ENCODE data around the gene NME3. TPM values are rescaled to one million over a fixed set of nuclear protein-coding genes. Genes with fewer than 3 reads are reported as not detected.

NME3 gene
- polyA plus RNA-seq, 1 experiment: 15.6 TPM

DNA sequence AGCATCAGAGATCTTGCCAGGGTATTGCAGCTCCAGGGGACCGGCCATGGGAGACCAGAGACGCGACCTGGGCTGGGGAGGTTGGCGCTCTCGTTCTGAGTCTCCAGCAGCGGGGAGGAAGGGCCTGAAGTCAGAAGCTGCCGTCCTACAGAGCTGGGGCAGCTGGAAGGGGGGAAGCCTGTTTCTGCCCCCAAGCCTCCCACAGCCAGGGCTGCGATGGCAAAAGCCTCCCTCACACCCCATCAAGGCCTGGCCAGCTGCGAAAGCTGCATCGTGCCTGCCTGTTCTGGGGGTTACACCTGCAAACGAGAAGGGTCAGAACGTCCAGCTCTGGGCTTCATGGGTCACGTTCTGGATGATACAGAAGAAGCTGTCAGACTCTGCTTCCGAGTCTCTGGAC, 39.3 kb downstream of the NME3 start:
- no peak overlapping the region for H3K27ac ChIP-seq (ENCODE audit: low read depth, low read length)
- CTCF ChIA-PET: no interaction called here
- no peak for DNase-seq (ENCODE audit: low read depth, low spot score)
- no peaks in the 10 kb centered on the region for H3K27me3 ChIP-seq (ENCODE audit: control insufficient read depth, insufficient read depth, low read length)
- H3K4me3 ChIP-seq (ENCODE audit: low read depth, low read length): no peak overlapping the region
- TF ChIP-seq, protein P1, sequence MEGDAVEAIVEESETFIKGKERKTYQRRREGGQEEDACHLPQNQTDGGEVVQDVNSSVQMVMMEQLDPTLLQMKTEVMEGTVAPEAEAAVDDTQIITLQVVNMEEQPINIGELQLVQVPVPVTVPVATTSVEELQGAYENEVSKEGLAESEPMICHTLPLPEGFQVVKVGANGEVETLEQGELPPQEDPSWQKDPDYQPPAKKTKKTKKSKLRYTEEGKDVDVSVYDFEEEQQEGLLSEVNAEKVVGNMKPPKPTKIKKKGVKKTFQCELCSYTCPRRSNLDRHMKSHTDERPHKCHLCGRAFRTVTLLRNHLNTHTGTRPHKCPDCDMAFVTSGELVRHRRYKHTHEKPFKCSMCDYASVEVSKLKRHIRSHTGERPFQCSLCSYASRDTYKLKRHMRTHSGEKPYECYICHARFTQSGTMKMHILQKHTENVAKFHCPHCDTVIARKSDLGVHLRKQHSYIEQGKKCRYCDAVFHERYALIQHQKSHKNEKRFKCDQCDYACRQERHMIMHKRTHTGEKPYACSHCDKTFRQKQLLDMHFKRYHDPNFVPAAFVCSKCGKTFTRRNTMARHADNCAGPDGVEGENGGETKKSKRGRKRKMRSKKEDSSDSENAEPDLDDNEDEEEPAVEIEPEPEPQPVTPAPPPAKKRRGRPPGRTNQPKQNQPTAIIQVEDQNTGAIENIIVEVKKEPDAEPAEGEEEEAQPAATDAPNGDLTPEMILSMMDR (IDR thresholded peaks at IDR 0.05; ENCODE audit: low read depth, low read length): no peak
- H3K9me3 ChIP-seq (ENCODE audit: control insufficient read depth, insufficient read depth, low read length): peaks cover 37% of the 10 kb centered on the region
- POLR2A ChIA-PET: no interaction called here

GRCh38 chr16:1731603-1732002, 39.7 kb downstream of the NME3 start:
- CTCF ChIA-PET: no interaction called here
- TF ChIP-seq, protein P1 (IDR thresholded peaks at IDR 0.05; ENCODE audit: low read depth, low read length): no peak

GRCh38 chr16:1731073-1731472, 40.3 kb downstream of the NME3 start:
- Histone ChIP-seq H3K4me3 (ENCODE audit: low read depth, low read length) (no peak overlapping the region), H3K27ac (ENCODE audit: low read depth, low read length) (no peak overlapping the region), H3K9me3 (ENCODE audit: control insufficient read depth, insufficient read depth, low read length) (peaks cover 27% of the 10 kb centered on the region), H3K27me3 (ENCODE audit: control insufficient read depth, insufficient read depth, low read length) (no peaks in the 10 kb centered on the region)
- CTCF ChIA-PET: interaction anchor here (0.7 kb wide), 1 partner anchor 25 kb away, joined by 5 read pairs; no protein-coding TSS in a partner anchor
- no peak for DNase-seq (ENCODE audit: low read depth, low spot score)
- TF ChIP-seq, protein P1 (IDR thresholded peaks at IDR 0.05; ENCODE audit: low read depth, low read length): no peak
- POLR2A ChIA-PET: no interaction called here

More at GRCh38 chr16:1731603-1732002, 39.7 kb downstream of the NME3 start:
- H3K27me3 ChIP-seq (ENCODE audit: control insufficient read depth, insufficient read depth, low read length): no peaks in the 10 kb centered on the region
- no peak for DNase-seq (ENCODE audit: low read depth, low spot score)
- no peak overlapping the region for H3K4me3 ChIP-seq (ENCODE audit: low read depth, low read length)
- no peak overlapping the region for H3K27ac ChIP-seq (ENCODE audit: low read depth, low read length)
- H3K9me3 ChIP-seq (ENCODE audit: control insufficient read depth, insufficient read depth, low read length): peaks cover 32% of the 10 kb centered on the region
- POLR2A ChIA-PET: no interaction called here

DNA sequence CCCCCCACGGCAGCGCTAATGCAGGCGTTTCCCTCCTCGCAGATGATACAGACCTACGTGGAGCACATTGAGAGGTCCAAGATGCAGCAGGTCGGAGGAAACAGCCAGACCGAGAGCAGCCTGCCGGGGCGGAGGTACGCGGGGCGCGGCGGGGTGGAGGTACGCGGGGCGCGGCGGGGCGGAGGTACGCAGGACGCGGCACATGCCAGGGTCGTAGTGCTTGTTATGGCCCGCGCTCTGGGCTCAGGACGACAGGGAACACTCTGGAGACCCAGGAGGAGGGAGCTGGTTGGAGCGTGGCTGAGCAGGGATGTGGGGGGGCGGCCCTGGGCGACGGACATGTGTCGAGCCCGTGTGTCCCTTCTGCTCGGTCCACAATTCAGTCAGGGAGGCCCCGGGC, 41.9 kb downstream of the NME3 start:
- TF ChIP-seq, protein P1 (IDR thresholded peaks at IDR 0.05; ENCODE audit: low read depth, low read length): no peak
- Histone ChIP-seq H3K9me3 (ENCODE audit: control insufficient read depth, insufficient read depth, low read length) (peaks cover 14% of the 10 kb centered on the region), H3K27ac (ENCODE audit: low read depth, low read length) (no peak overlapping the region), H3K27me3 (ENCODE audit: control insufficient read depth, insufficient read depth, low read length) (no peaks in the 10 kb centered on the region), H3K4me3 (ENCODE audit: low read depth, low read length) (no peak overlapping the region)
- no peak for DNase-seq (ENCODE audit: low read depth, low spot score)
- POLR2A ChIA-PET: no interaction called here
- CTCF ChIA-PET: no interaction called here

DNA sequence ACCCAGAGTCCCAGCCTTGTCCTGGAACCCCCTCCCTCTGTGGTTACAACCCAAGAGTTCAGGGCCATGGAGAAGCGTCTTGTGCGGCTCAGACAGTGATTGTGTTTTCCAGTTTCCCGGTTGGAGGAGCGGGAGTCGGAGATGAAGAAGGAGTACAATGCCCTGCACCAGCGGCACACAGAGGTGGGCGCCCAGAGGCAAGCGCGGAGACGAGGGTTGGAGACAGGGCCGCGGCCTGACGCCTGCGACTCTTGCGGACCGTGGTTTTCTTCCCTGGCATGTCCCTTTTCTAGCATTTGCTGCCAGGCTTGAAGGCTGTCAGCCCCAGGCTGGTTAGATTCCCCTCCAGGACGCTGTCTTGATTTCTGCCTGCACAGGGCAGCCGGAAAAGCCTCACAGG, 42.3 kb downstream of the NME3 start:
- DNase-seq (ENCODE audit: low read depth, low spot score): no peak
- TF ChIP-seq, protein P1 (IDR thresholded peaks at IDR 0.05; ENCODE audit: low read depth, low read length): no peak
- no peak overlapping the region for H3K4me3 ChIP-seq (ENCODE audit: low read depth, low read length)
- POLR2A ChIA-PET: no interaction called here
- CTCF ChIA-PET: no interaction called here
- H3K27ac ChIP-seq (ENCODE audit: low read depth, low read length): no peak overlapping the region
- peaks cover 10% of the 10 kb centered on the region; the same call in 1 of the 2 replicates for H3K9me3 ChIP-seq (ENCODE audit: control insufficient read depth, insufficient read depth, low read length)
- H3K27me3 ChIP-seq (ENCODE audit: control insufficient read depth, insufficient read depth, low read length): no peaks in the 10 kb centered on the region

Data from AG04450 (cell line).